ENCODE results near the gene PAXIP1.
A peak's percentile ranks its signal among the peaks of the same experiment; 100 is the strongest.

The PAXIP1 gene

DNA sequence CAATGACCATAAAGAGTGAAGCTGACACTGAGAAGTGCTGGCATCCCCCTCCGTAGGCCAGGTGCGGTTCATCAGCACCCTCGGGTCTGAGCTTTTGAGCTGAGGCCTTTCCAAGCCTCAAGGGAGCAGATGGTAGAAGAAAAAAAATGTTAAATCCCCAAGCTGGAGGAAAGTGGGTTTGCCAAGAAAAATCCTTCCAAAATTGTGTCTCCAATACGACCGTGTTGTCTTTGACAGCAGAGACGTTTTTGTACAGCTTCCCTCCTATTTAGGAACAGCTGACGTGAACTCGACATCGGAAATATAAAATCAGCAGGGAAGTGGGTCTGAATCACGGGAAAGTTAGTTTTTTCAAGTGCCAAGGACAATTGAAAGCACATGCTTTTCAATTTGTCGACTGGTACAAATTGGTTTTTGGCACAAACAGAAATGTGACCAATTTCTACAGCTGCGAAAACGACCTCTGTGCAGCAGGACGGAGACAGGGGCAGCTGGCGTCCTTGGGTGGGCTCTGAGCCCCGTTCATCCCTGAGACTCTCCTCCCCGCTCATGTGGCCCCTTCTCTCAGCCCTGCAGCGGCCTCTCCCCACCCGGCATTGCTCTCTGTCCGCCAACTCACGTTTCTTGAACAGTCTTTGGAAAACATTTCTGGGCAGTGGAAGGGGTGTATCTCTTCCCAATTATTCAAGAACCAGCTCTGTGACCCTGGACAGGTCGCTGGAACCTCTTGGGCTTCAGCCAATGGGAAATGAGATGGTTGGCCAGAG, 89.9 kb downstream of the PAXIP1 start:
- H3K4me3 ChIP-seq (ENCODE audit: low read length) = no peak overlapping the region
- TF ChIP-seq, protein P1, sequence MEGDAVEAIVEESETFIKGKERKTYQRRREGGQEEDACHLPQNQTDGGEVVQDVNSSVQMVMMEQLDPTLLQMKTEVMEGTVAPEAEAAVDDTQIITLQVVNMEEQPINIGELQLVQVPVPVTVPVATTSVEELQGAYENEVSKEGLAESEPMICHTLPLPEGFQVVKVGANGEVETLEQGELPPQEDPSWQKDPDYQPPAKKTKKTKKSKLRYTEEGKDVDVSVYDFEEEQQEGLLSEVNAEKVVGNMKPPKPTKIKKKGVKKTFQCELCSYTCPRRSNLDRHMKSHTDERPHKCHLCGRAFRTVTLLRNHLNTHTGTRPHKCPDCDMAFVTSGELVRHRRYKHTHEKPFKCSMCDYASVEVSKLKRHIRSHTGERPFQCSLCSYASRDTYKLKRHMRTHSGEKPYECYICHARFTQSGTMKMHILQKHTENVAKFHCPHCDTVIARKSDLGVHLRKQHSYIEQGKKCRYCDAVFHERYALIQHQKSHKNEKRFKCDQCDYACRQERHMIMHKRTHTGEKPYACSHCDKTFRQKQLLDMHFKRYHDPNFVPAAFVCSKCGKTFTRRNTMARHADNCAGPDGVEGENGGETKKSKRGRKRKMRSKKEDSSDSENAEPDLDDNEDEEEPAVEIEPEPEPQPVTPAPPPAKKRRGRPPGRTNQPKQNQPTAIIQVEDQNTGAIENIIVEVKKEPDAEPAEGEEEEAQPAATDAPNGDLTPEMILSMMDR (conservative IDR thresholded peaks at IDR 0.05; ENCODE audit: low read length) = no peak
- DNase-seq (ENCODE audit: low read depth) = peak; percentile 17

DNA sequence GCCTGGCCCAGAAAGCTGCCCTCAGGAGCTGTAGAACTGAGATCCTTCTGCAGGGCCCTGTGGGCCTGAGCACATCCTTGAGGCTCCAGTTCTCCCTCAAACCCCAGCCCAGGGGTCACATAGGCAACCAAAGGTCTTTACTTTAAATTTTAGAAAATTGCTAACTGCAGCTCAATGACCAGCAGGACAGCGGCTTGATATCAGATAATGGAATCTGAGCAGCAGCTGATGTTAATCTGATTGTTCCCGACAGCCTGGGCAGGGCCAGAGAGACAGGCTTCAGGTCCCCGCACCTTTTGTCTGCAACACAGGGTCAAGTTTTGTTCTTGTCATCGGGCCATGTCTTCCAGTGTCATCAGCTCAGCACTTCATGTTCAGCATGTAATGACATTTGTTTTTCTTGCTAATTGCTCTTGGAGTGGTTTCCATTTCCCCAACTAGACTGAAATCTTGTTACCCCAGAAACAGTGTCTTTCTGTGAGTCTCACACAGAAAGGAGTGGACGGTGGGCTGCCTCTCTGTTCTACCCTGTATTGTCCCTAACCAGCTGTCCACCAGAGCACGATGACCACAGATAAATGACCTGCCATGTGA, 91.0 kb downstream of the PAXIP1 start:
- H3K4me3 ChIP-seq (ENCODE audit: low read length) = no peak overlapping the region
- TF ChIP-seq, protein P1 (conservative IDR thresholded peaks at IDR 0.05; ENCODE audit: low read length) = no peak
- DNase-seq (ENCODE audit: low read depth) = no peak

DNA sequence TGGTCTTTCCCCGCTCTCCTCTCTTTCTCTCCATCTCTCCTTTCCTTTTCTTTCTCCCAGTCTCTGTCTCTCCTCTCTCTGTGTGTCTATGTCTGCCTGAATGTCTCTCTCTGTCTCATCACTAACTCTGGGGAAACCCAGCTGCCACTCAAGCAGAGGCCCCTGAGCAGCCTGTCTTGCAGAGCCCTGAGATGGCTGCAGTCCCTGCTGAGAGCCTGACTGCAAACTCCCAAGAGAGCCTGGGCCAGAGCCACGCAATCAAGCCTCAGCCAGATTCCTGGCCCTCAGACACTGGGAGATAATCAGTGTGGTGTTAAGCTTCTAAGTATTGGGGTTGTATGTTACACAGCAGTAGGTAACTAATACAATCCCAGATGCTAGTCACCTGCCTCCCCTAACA, 91.5 kb downstream of the PAXIP1 start:
- DNase-seq (ENCODE audit: low read depth) = no peak
- TF ChIP-seq, protein P1 (conservative IDR thresholded peaks at IDR 0.05; ENCODE audit: low read length) = no peak
- H3K4me3 ChIP-seq (ENCODE audit: low read length) = no peak overlapping the region

DNA sequence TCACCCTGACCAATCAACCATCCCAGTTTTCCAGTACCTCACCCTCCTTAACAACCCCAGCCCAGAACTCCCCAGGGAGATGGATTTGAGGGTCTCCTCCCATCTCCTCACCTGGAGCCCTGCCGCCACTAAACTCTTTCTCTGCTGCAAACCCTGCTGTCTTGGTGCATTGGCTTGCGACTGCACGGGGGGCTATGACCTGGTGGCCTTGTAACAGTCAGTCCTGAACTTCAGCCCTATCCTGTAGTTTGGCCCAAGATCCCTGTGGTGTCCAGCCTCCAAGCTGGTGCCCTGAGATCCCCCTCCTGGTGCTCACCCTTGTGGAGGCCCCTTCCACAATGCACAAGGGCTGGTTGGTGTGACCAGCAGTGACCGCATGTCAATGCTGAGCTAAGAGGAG, 91.9 kb downstream of the PAXIP1 start:
- no peak for DNase-seq (ENCODE audit: low read depth)
- no peak overlapping the region for H3K4me3 ChIP-seq (ENCODE audit: low read length)
- TF ChIP-seq, protein P1 (conservative IDR thresholded peaks at IDR 0.05; ENCODE audit: low read length) = no peak

DNA sequence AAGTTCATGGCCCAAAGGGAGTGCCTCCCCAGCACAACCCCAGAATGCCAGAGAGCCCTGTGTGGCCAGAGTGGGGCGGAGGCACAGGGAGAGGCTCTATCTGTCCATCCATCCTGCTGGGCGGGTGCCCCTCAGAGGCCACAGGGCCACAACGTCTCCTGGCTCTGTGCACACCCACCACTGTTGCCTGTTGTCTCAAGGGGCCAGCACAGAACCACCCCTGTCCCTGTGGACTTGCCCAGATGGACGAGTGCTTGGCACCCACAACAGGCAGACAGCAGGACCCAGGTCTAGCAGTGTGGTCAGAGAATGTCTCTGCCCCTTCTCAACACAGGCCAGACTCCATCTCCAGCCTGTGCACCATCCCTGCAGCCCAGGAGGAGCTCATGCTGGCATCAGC, 92.8 kb downstream of the PAXIP1 start:
- H3K4me3 ChIP-seq (ENCODE audit: low read length) = no peak overlapping the region
- TF ChIP-seq, protein P1 (conservative IDR thresholded peaks at IDR 0.05; ENCODE audit: low read length) = no peak
- DNase-seq (ENCODE audit: low read depth) = no peak

DNA sequence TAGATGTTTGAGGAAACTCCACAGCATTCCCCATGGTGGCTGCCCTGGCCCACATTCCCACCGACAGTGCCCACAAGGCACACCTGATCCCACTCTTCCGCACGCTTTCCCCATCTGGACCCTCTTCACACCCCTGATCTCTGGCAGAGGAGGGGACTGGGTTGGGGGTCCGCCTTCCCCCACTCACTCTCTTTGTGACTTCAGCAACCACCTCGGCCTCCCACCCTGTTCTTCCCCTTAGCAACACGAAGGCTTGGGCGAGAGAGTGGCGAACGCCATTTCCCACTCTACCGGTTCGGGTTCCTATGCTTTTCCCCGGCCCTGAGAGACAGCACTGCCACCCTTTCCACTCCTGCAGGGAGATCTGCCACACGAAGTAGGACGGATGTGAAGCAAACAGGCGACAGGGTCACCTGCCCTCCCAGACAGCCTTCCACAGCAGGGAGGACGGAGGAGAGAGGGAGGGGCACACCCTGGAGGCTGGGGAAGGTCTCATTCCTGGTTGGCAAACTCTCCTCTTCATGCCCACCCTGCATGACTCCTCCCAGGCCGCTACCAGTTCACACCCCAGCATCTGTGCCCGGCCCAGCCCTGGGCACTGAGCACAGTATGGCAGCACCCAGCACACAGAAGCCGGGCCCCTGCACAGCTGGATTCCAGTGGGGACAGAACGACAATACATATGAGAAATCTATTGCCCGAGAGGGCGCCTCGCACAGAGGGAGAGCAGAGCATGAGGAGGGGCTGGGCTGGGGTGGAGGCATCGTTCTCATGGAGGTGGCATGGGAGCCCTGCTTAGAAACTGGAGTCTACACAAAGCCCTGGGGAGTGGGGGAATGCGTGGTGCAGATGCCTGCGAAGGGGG, 93.5 kb downstream of the PAXIP1 start:
- no peak overlapping the region for H3K4me3 ChIP-seq (ENCODE audit: low read length)
- TF ChIP-seq, protein P1 (conservative IDR thresholded peaks at IDR 0.05; ENCODE audit: low read length) = no peak
- DNase-seq (ENCODE audit: low read depth) = no peak

Measured in AG10803 (cell line).